GM18507 (cell line): ENCODE results near the gene EXD3.
A peak's percentile ranks its signal among the peaks of the same experiment; 100 is the strongest.
"Not testable (repeated sequence)": the region's sequence is repeated elsewhere in the genome, so short reads cannot be mapped to it uniquely, and the experiment has no call there.

ENCODE experiments used
- DNase-seq: peaks from one replicate; pipeline ENCODE4 v3.0.0; 2011; ENCODE audit warnings: low read depth; ENCODE audit not compliant: insufficient read length; ENCODE audit errors: extremely low spot score
- FAIRE-seq: peaks from 2 replicates; lab custom pipeline; 2011; peaks lifted over from hg19 to GRCh38; lab: Jason Lieb, UNC

Gene EXD3

GRCh38 chr9:137329590-137329989 is 93.4 kb downstream of the EXD3 start:
- DNase-seq, FAIRE-seq: not testable (repeated sequence)

- FAIRE-seq, result peak; percentile 95
- not testable (repeated sequence) for DNase-seq
Observed at GRCh38 chr9:137327641-137328550, 95.1 kb downstream of the EXD3 start.

GRCh38 chr9:137326445-137327065 is 96.4 kb downstream of the EXD3 start:
- no peak for FAIRE-seq
- no peak for DNase-seq

GRCh38 chr9:137325799-137326198 is 97.2 kb downstream of the EXD3 start:
- FAIRE-seq, result no peak
- no peak for DNase-seq

- DNase-seq (no peak), FAIRE-seq (no peak)
Observed at GRCh38 chr9:137325124-137325523, 97.8 kb downstream of the EXD3 start.

GRCh38 chr9:137323531-137324331 is 99.2 kb downstream of the EXD3 start:
- no peak for DNase-seq

GRCh38 chr9:137321726-137322361 is 101.1 kb downstream of the EXD3 start:
- FAIRE-seq (no peak), DNase-seq (no peak)

More at GRCh38 chr9:137323531-137324331, 99.2 kb downstream of the EXD3 start:
- no peak for FAIRE-seq

GRCh38 chr9:137320555-137321384 is 102.2 kb downstream of the EXD3 start:
- FAIRE-seq, result no peak
- no peak for DNase-seq

- FAIRE-seq (no peak), DNase-seq (no peak)
Observed at GRCh38 chr9:137319739-137320551, 103.0 kb downstream of the EXD3 start.

- FAIRE-seq (no peak), DNase-seq (no peak)
Observed at GRCh38 chr9:137319011-137319738, 103.8 kb downstream of the EXD3 start.

GRCh38 chr9:137318602-137319001 is 104.4 kb downstream of the EXD3 start:
- DNase-seq (no peak), FAIRE-seq (no peak)

- DNase-seq, result no peak
- FAIRE-seq, result no peak
Observed at GRCh38 chr9:137317718-137318511, 105.0 kb downstream of the EXD3 start.

GRCh38 chr9:137317021-137317717 is 105.8 kb downstream of the EXD3 start:
- DNase-seq (no peak), FAIRE-seq (no peak)

- peak; percentile 21 for FAIRE-seq
- DNase-seq, result no peak
Observed at GRCh38 chr9:137316012-137316981, 106.7 kb downstream of the EXD3 start.

GRCh38 chr9:137315581-137316011 is 107.4 kb downstream of the EXD3 start:
- FAIRE-seq (no peak), DNase-seq (no peak)
